Skeletal muscle tissue (tissue), 4 donors: ENCODE results near the gene PRX. TPM values are rescaled to one million over a fixed set of nuclear protein-coding genes. Genes with fewer than 3 reads are reported as not detected.

Experiments
- H3K27ac ChIP-seq: one replicate; pipeline ENCODE4 v1.7.0; 2013; ENCODE audit warnings: mild to moderate bottlenecking, low read depth, low read length, inconsistent platforms
- H3K27me3 ChIP-seq, 3 donors: one replicate each; pipeline ENCODE4 v1.7.0; 2013; ENCODE audit warnings: low read length in 3 of 3; ENCODE audit not compliant: control insufficient read depth in 3 of 3, insufficient read depth in 3 of 3
- H3K36me3 ChIP-seq, 3 donors: one replicate each; pipeline ENCODE4 v1.7.0; 2013; ENCODE audit warnings: low read length in 3 of 3; ENCODE audit not compliant: control insufficient read depth in 3 of 3, insufficient read depth in 3 of 3
- H3K4me1 ChIP-seq, 3 donors: one replicate each; pipeline ENCODE4 v1.7.0; 2013; ENCODE audit warnings: low read length in 3 of 3, mild to moderate bottlenecking in 3 of 3; ENCODE audit not compliant: control insufficient read depth in 3 of 3, insufficient read depth in 3 of 3
- H3K4me3 ChIP-seq, 3 donors: one replicate each; pipeline ENCODE4 v1.7.0; 2013; ENCODE audit warnings: low read length in 3 of 3
- H3K9ac ChIP-seq, 3 donors: one replicate each; pipeline ENCODE4 v1.7.0; 2013; ENCODE audit warnings: low read length in 3 of 3, mild to moderate bottlenecking in 3 of 3, moderate library complexity in 2 of 3, low read depth in 1 of 3
- H3K9me3 ChIP-seq, 3 donors: one replicate each; pipeline ENCODE4 v1.7.0; 2013; ENCODE audit warnings: low read length in 3 of 3; ENCODE audit not compliant: control insufficient read depth in 3 of 3
- total RNA-seq: library from RNA; depleted of rRNA; stranded (reverse); fragments of >200 nt; gene quantifications from one replicate; pipeline ENCODE4 v1.2.3, GENCODE V29; 2014
- donor health status: Osteomylitis.

Gene PRX
- total RNA-seq, 1 donor from 2014 or later, result 8.4 TPM

DNA sequence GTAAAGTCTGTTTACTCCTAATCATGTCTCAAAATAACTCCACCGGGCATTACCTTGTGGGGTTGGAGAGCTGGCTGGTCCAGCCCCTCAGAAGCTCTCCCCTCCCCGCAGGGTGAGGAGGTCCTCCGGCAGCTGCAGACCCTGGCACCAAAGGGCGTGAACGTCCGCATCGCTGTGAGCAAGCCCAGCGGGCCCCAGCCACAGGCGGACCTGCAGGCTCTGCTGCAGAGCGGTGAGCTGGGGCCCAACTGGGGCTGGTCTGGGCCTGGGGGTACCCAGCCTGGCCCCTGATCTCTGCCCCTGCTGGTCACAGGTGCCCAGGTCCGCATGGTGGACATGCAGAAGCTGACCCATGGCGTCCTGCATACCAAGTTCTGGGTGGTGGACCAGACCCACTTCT is 43.4 kb downstream of the PRX start:
- Histone ChIP-seq H3K9ac (no peak overlapping the region), H3K27me3 (no peaks in the 10 kb centered on the region), H3K4me3 (no peak overlapping the region), H3K4me1 (peaks cover 7 to 18% (median 18%) of the 10 kb centered on the region in 3 donors), H3K36me3 (peaks cover 41 to 54% (median 47%) of the 10 kb centered on the region in 3 donors), H3K9me3 (no peaks in the 10 kb centered on the region), H3K27ac (no peak overlapping the region)

DNA sequence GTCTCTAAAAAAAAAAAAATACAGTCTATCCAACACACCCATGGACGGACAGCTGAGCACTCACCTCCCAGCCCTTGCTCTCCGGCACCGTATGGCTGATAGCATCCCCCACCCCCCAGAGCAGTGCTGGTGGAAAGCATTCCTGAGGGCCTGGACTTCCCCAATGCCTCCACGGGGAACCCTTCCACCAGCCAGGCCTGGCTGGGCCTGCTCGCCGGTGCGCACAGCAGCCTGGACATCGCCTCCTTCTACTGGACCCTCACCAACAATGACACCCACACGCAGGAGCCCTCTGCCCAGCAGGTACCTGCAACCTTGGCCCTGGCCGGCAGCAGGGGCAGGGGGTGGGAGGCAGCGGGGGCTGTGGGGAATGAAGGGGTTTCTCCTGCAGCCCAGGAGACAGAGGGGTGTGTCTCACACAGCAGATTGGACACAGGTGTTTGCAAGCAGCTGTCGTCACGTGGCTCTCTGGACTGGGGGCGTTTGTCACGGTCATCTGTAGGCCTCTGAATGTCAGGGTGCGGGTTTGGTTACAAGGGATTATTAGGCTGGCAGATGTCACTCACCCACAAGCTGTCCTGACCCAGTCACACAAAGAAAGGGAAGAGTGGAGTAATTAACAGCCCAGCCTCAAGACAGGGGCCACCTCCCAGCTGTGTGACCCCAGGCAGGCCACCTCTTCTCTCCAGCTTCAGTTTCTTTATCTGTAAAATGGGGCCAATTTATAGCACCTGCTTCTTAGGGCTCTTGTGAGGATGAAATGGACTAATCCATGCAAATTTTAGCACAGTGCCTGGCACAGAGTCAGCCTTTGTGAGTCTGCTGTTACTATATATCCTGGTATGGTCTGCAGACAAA is 45.4 kb downstream of the PRX start:
- peak overlapping the region in 1 of 3 donors; percentile 27 for H3K4me3 ChIP-seq
- peaks cover 27 to 42% (median 37%) of the 10 kb centered on the region in 3 donors for H3K36me3 ChIP-seq
- peak overlapping the region in 1 of 3 donors; percentile 60 for H3K9ac ChIP-seq
- no peaks in the 10 kb centered on the region for H3K9me3 ChIP-seq
- H3K4me1 ChIP-seq, result peaks cover 7 to 18% (median 18%) of the 10 kb centered on the region in 3 donors
- H3K27ac ChIP-seq, result peak overlapping the region; percentile 74
- H3K27me3 ChIP-seq, result no peaks in the 10 kb centered on the region

DNA sequence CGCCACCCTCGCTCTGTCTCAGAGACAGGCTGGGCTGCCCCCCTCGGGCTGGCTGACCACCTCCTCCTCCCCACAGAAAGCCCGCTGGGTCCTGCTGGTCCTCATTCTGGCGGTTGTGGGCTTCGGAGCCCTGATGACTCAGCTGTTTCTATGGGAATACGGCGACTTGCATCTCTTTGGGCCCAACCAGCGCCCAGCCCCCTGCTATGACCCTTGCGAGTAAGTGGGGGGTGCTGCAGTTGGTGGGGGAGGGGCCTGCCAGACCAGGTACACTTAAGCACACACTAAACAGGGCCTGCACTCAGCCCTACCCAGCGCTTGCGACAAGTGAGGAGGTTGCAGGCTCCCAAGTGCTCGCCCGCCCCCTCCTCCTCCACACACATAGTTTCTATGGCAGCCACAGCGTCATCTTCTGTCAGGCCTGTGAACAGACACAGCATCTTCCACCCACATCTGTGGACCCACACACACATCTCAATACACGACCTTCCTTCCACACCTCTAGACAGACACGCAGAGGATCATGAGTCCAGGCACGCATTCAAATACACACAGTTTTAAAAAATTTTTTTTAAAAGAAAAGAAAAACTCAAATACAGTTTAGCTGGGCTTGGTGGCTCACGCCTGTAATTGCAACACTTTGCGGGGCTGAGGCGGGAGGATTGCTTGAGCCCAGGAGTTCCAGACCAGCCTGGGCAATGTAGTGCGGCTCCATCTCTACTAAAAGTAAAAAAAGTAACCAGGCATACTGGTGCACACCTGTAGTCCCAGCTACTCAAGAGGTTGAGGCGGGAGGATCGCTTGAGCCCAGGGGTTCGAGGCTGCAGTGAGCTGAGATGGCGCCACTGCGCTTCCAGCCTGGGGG is 46.2 kb downstream of the PRX start:
- H3K4me1 ChIP-seq, result peaks cover 7 to 18% (median 18%) of the 10 kb centered on the region in 3 donors
- H3K27ac ChIP-seq, result peak overlapping the region; percentile 74
- H3K9me3 ChIP-seq, result no peaks in the 10 kb centered on the region
- H3K9ac ChIP-seq, result peak overlapping the region in 1 of 3 donors; percentile 60
- H3K36me3 ChIP-seq, result peaks cover 21 to 35% (median 34%) of the 10 kb centered on the region in 3 donors
- no peak overlapping the region for H3K4me3 ChIP-seq
- H3K27me3 ChIP-seq, result no peaks in the 10 kb centered on the region

DNA sequence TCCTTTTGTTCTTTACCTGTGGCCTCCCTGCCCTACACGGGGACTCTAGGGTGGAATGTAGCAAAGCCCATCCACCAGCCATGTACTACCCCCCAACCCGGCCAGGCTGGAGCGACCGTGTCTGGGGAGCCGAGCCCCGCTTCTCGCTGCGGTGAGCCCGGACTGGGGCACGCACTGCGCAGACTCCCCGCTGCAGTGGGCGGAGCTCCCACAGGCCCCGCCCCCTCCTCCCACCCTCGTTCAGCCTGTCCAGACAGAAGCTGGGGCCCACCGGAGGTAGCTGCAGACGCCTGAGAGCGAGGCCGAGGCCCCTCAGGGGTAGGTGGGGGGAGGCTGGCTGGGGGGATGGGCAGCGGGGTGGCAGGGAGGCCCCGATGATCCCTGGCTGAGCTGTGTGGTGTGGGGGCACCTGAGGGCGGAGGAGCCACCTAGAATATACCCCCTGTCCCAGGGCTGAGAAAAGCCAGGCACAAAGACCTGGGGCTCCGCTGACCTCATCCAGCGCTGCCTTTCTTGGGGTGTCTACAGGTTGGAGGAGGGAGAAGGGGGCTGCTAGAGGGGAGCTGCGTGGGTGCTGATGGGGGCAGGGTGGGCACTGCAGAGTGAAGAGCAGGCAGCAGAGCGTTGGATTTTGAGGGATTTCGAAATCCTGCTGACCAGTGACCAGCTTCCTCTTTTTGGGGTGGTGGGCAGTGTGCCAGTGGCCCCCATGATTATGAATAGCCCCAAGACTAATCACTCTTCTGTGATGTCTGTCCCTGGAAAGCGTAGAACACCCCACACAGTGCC is 47.4 kb downstream of the PRX start:
- Histone ChIP-seq H3K9ac (peak overlapping the region in 1 of 3 donors; percentile 20), H3K4me1 (peaks cover 7 to 18% (median 18%) of the 10 kb centered on the region in 3 donors), H3K9me3 (no peaks in the 10 kb centered on the region), H3K36me3 (peaks cover 12 to 26% (median 23%) of the 10 kb centered on the region in 3 donors), H3K27ac (no peak overlapping the region), H3K4me3 (no peak overlapping the region), H3K27me3 (no peaks in the 10 kb centered on the region)

DNA sequence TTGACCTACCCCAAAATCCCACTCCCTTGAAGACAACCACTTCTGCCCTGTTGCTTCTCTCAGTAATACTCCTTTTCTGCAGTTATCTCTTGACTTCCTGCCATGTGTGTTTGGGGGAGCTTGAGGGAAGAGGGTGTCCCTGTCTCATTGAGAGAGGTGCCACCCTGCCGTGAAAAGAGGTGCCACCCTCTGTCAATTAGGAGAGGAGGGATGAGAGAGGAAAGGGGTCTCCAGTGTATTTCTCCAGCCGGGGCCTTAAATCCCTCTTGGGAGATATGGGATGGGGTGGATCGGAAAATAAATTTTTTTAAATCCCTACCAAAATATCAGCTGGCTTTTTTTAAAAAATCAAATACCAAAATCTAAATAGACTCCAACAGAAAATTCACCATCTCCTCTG is 48.2 kb downstream of the PRX start:
- Histone ChIP-seq H3K9ac (no peak overlapping the region), H3K4me1 (peaks cover 7 to 20% (median 18%) of the 10 kb centered on the region in 3 donors), H3K27ac (no peak overlapping the region), H3K9me3 (no peaks in the 10 kb centered on the region), H3K4me3 (no peak overlapping the region), H3K27me3 (no peaks in the 10 kb centered on the region), H3K36me3 (peaks cover 6 to 20% (median 16%) of the 10 kb centered on the region in 3 donors)

DNA sequence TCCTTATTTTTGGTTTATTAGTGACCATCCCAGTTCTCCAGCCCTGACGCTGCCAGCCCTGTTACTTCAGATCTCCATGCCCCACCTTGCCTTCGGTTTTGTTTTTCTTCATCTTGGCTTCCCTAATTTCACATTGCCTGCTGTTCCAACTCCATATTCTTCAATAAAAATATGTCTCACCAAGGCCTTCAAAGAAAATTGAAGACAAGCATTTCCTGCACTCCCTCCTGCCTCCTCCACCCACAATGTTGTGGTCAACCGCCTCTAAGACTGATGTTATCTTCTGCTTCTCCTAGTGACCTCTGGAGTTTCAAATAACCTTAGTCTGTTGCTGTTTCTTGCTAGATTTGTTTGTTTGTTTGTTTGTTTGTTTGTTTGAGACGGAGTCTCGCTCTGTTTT is 50.1 kb downstream of the PRX start:
- no peak overlapping the region for H3K9ac ChIP-seq
- H3K4me1 ChIP-seq, result peaks cover 5 to 18% (median 13%) of the 10 kb centered on the region in 3 donors
- H3K9me3 ChIP-seq, result no peaks in the 10 kb centered on the region
- no peak overlapping the region for H3K4me3 ChIP-seq
- H3K27me3 ChIP-seq, result no peaks in the 10 kb centered on the region
- H3K27ac ChIP-seq, result no peak overlapping the region
- peaks cover 2 to 11% (median 8%) of the 10 kb centered on the region in 3 donors for H3K36me3 ChIP-seq

DNA sequence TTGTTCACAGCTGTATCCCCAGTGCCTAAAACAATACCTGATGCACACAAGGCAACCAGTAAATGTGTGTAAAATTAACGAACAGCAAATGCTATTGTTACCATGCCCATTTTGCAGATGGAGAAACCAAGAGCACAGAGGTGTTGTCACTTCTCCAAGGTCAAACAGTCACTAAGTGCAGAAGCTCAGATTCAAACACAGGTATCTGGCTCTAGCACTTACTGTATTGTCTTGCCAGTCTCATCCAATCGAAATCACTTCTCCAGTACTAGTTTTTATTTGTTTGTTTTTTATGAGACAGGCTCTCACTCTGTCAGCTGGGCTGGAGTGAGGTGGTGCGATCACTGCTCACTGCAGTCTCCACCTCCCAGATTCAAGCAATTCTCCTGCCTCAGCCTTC is 51.0 kb downstream of the PRX start:
- H3K9ac ChIP-seq, result no peak overlapping the region
- H3K27me3 ChIP-seq, result no peaks in the 10 kb centered on the region
- H3K36me3 ChIP-seq, result peaks cover 2 to 6% (median 5%) of the 10 kb centered on the region in 3 donors
- no peaks in the 10 kb centered on the region for H3K9me3 ChIP-seq
- peaks cover 0 to 9% (median 5%) of the 10 kb centered on the region in 3 donors for H3K4me1 ChIP-seq
- H3K27ac ChIP-seq, result no peak overlapping the region
- H3K4me3 ChIP-seq, result no peak overlapping the region

DNA sequence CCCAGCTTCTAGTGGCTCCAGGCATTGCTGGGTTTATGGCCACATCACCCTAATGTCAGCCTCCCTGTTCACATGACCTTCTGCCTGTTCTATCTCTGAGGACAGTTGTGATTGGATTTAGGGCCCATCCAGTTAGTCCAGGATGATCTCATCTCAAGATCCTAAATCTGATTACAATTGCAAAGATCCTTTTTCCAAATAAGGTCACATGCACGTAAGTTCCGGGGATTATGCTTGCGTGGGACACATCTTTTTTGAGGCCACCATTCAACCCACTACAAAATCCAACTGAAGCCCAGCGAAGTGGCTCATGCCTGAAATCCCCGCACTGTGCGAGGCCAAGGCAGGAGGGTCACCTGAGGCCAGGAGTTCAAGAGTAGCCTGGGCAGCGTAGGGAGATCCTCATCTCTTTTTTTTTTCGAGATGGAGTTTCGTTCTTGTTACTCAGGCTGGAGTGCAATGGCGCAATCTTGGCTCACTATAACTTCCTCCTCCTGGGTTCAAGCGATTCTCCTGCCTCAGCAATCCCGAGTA is 52.4 kb downstream of the PRX start:
- Histone ChIP-seq H3K4me3 (no peak overlapping the region), H3K4me1 (peaks cover 0 to 9% (median under 1%) of the 10 kb centered on the region in 3 donors), H3K9me3 (no peaks in the 10 kb centered on the region), H3K9ac (no peak overlapping the region), H3K27ac (no peak overlapping the region), H3K36me3 (peaks cover 0 to 2% (median 0%) of the 10 kb centered on the region in 3 donors), H3K27me3 (no peaks in the 10 kb centered on the region)

DNA sequence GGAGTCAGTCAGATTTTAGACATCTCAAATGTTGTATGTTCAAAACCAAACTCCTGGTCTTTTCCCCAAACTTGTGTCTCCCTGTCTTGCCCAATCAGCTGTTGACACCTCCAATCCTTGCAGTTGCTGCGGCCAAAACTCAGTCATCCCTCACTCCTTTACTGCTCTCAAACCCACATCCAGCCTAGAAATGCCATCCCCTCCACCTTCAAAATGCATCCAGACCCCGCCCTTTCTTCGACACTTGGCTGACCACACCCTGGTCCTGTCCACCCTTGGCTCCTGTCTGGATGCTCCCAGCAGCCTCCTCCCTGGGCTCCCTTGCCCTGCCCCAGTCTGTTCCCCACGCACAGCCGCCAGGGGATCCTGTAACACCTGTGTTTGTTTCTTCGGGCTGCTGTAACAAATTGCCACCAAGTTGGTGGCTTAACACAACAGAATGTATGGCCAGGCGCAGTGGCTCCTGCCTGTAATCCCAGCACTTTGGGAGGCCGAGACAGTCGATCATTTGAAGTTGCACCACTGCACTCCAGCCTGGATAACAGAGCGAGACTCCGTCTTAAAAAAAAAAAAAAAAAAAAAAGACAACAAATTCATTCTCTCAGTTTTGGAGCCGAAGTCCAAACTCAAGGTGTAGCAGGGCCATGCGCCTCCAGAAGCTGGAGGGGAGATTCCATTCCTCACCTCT is 53.0 kb downstream of the PRX start:
- H3K4me3 ChIP-seq, result no peak overlapping the region
- no peaks in the 10 kb centered on the region for H3K9me3 ChIP-seq
- no peaks in the 10 kb centered on the region for H3K27me3 ChIP-seq
- H3K4me1 ChIP-seq, result peaks cover 0 to 11% (median 2%) of the 10 kb centered on the region in 3 donors
- H3K27ac ChIP-seq, result no peak overlapping the region
- peaks cover 0 to 2% (median 0%) of the 10 kb centered on the region in 3 donors for H3K36me3 ChIP-seq
- no peak overlapping the region for H3K9ac ChIP-seq
